NT2/D1 (cell line): ENCODE data around the gene LDLRAD3.

Source experiments
- SUZ12 ChIP-seq: IDR thresholded peaks from 2 replicates; pipeline ENCODE4 v1.6.1; 2011; ENCODE audit not compliant: insufficient read length, insufficient read depth; ENCODE audit errors: extremely low read depth
- YY1 ChIP-seq: IDR thresholded peaks from 2 replicates; pipeline ENCODE4 v1.6.1; 2011; ENCODE audit not compliant: insufficient read length, insufficient read depth
- ZNF274 ChIP-seq: IDR thresholded peaks from 2 replicates; pipeline ENCODE4 v1.6.1; 2011; ENCODE audit warnings: mild to moderate bottlenecking, low read depth, low read length

DNA sequence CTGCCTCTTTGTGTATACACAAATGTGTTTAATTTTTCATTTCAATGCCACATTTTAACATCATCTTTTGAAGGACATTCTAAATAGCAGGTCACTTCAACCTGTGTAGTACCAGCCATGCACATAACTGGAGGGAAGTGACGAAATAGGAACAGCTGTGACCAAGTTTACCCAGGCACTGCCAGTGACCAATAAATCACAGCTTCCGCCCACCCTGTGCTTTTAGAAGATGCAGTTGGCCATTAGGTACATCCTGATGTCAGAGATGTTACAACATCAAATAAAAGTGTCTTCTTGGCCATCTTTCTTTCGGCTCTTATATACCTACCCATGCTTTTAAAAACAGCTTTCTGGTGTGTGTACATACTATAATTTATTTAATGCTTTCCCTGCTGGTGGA, 7.8 kb downstream of the LDLRAD3 start:
- TF ChIP-seq YY1 = no peak
- TF ChIP-seq ZNF274 = no peak
- TF ChIP-seq SUZ12 = no peak
